H9 (cell line): ENCODE results near the gene DGKD. TPM values are rescaled to one million over a fixed set of nuclear protein-coding genes. Genes with fewer than 3 reads are reported as not detected.

ENCODE experiments used
- DNase-seq: peaks from one replicate; pipeline ENCODE4 v3.0.0-alpha.2; 2017
- H2AFZ ChIP-seq: one replicate; pipeline ENCODE4 v1.6.1; 2013; ENCODE audit warnings: mild to moderate bottlenecking, low read length, control low read depth, moderate library complexity
- H2AK5ac ChIP-seq: 2 replicates; pipeline ENCODE4 v1.6.1; 2013; ENCODE audit warnings: low read length, control low read depth, mixed read lengths; ENCODE audit not compliant: insufficient read length
- H2BK120ac ChIP-seq: one replicate; pipeline ENCODE4 v1.6.1; 2013; ENCODE audit warnings: low read depth, mild to moderate bottlenecking, low read length, control low read depth, inconsistent platforms; ENCODE audit not compliant: poor library complexity, severe bottlenecking
- H2BK12ac ChIP-seq: 2 replicates; pipeline ENCODE4 v1.6.1; 2013; ENCODE audit warnings: low read length, control low read depth, mixed read lengths, low read depth; ENCODE audit not compliant: insufficient read length
- H2BK15ac ChIP-seq: 2 replicates; pipeline ENCODE4 v1.6.1; 2013; ENCODE audit warnings: low read depth, low read length, control low read depth
- H2BK20ac ChIP-seq: one replicate; pipeline ENCODE4 v1.6.1; 2013; ENCODE audit warnings: low read depth, mild to moderate bottlenecking, low read length, control low read depth, inconsistent platforms; ENCODE audit not compliant: poor library complexity, severe bottlenecking
- H2BK5ac ChIP-seq: 2 replicates; pipeline ENCODE4 v1.6.1; 2013; ENCODE audit warnings: low read length, control low read depth, mixed read lengths; ENCODE audit not compliant: insufficient read length
- H3K14ac ChIP-seq: 2 replicates; pipeline ENCODE4 v1.6.1; 2013; ENCODE audit warnings: low read length, control low read depth; ENCODE audit not compliant: insufficient read depth
- H3K18ac ChIP-seq: 2 replicates; pipeline ENCODE4 v1.6.1; 2013; ENCODE audit warnings: low read depth, mild to moderate bottlenecking, mixed read lengths, low read length, control low read depth; ENCODE audit not compliant: insufficient read length
- H3K23ac ChIP-seq: 2 replicates; pipeline ENCODE4 v1.6.1; 2013; ENCODE audit warnings: low read length, control low read depth, mixed read lengths, low read depth; ENCODE audit not compliant: insufficient read length
- H3K23me2 ChIP-seq: 2 replicates; pipeline ENCODE4 v1.6.1; 2013; ENCODE audit warnings: low read depth, mild to moderate bottlenecking, mixed read lengths, low read length, control low read depth; ENCODE audit not compliant: insufficient read length, poor library complexity, severe bottlenecking
- H3K27ac ChIP-seq: 2 replicates; pipeline ENCODE4 v1.5.1; 2013; ENCODE audit warnings: low read length, control low read depth, mixed read lengths, low read depth; ENCODE audit not compliant: insufficient read length
- H3K27me3 ChIP-seq: 2 replicates; pipeline ENCODE4 v1.6.1; 2013; ENCODE audit warnings: low read length, control low read depth, inconsistent platforms; ENCODE audit not compliant: insufficient read depth
- H3K4ac ChIP-seq: 2 replicates; pipeline ENCODE4 v1.6.1; 2013; ENCODE audit warnings: low read depth, mild to moderate bottlenecking, control low read depth, inconsistent platforms, low read length, moderate library complexity
- H3K4me1 ChIP-seq: 2 replicates; pipeline ENCODE4 v1.6.1; 2013; ENCODE audit warnings: low read length, control low read depth, inconsistent platforms; ENCODE audit not compliant: insufficient read depth
- H3K4me2 ChIP-seq: 2 replicates; pipeline ENCODE4 v1.6.1; 2013; ENCODE audit warnings: low read length, control low read depth, mixed read lengths; ENCODE audit not compliant: insufficient read length, insufficient read depth
- H3K56ac ChIP-seq: 2 replicates; pipeline ENCODE4 v1.6.1; 2013; ENCODE audit warnings: low read depth, mild to moderate bottlenecking, mixed read lengths, low read length, control low read depth; ENCODE audit not compliant: insufficient read length
- H3K79me1 ChIP-seq: 2 replicates; pipeline ENCODE4 v1.6.1; 2013; ENCODE audit warnings: low read depth, mild to moderate bottlenecking, moderate library complexity, low read length, control low read depth, inconsistent platforms; ENCODE audit not compliant: insufficient read depth, poor library complexity, severe bottlenecking
- H3K79me2 ChIP-seq: 2 replicates; pipeline ENCODE4 v1.6.1; 2013; ENCODE audit warnings: low read length, control low read depth, inconsistent platforms; ENCODE audit not compliant: insufficient read depth
- H3K9ac ChIP-seq: 2 replicates; pipeline ENCODE4 v1.6.1; 2013; ENCODE audit warnings: low read length, control low read depth, mixed read lengths; ENCODE audit not compliant: insufficient read length; ENCODE audit errors: extremely low read depth
- H3K9me3 ChIP-seq: one replicate; pipeline ENCODE4 v1.6.1; 2013; ENCODE audit warnings: low read depth, low read length, inconsistent platforms; ENCODE audit not compliant: control insufficient read depth
- H3T11ph ChIP-seq: one replicate; pipeline ENCODE4 v1.6.1; 2013; ENCODE audit warnings: mild to moderate bottlenecking, low read length, control low read depth, inconsistent platforms
- H4K20me1 ChIP-seq: one replicate; pipeline ENCODE4 v1.6.1; 2013; ENCODE audit not compliant: control insufficient read depth, insufficient read length, insufficient read depth
- H4K5ac ChIP-seq: 2 replicates; pipeline ENCODE4 v1.6.1; 2013; ENCODE audit warnings: low read depth, mild to moderate bottlenecking, mixed read lengths, low read length, control low read depth; ENCODE audit not compliant: insufficient read length
- H4K8ac ChIP-seq: replicated peaks from 2 replicates; pipeline ENCODE4 v1.6.1; 2013; ENCODE audit warnings: low read length, control low read depth, mixed read lengths, low read depth; ENCODE audit not compliant: insufficient read length
- H4K91ac ChIP-seq: 2 replicates; pipeline ENCODE4 v1.6.1; 2013; ENCODE audit warnings: low read depth, mild to moderate bottlenecking, moderate library complexity, mixed read lengths, low read length, control low read depth; ENCODE audit not compliant: insufficient read length
- H3K27ac Mint-ChIP-seq, 3 experiments: 2 replicates in 2 of 3; 3 replicates in 1 of 3; pipeline ENCODE4 v1.8.0; 2020 to 2021; ENCODE audit warnings: mixed read lengths in 3 of 3, mild to moderate bottlenecking in 1 of 3, moderate library complexity in 1 of 3
- H3K27me3 Mint-ChIP-seq: 2 replicates; pipeline ENCODE4 v1.8.0; 2021; ENCODE audit warnings: low read depth, mild to moderate bottlenecking, moderate library complexity, mixed read lengths
- H3K36me3 Mint-ChIP-seq, 3 experiments: 2 replicates in 2 of 3; 3 replicates in 1 of 3; pipeline ENCODE4 v1.8.0; 2020 to 2021; ENCODE audit warnings: low read depth in 3 of 3, mixed read lengths in 3 of 3; ENCODE audit not compliant: insufficient read depth in 1 of 3
- H3K4me1 Mint-ChIP-seq, 2 experiments: 2 replicates each; pipeline ENCODE4 v1.8.0; 2020; ENCODE audit warnings: mixed read lengths in 2 of 2
- H3K4me3 Mint-ChIP-seq, 2 experiments: 2 replicates in 1 of 2; 3 replicates in 1 of 2; pipeline ENCODE4 v1.8.0; 2020 to 2021; ENCODE audit warnings: mild to moderate bottlenecking in 2 of 2, mixed read lengths in 2 of 2, moderate library complexity in 1 of 2
- H3K9me3 Mint-ChIP-seq, 2 experiments: 2 replicates in 1 of 2; 3 replicates in 1 of 2; pipeline ENCODE4 v1.8.0; 2020; ENCODE audit warnings: mild to moderate bottlenecking in 2 of 2, mixed read lengths in 2 of 2, moderate library complexity in 1 of 2
- CTCF ChIP-seq: fragments of 200-600 bp; sonication (generic); conservative IDR thresholded peaks from 3 replicates; pipeline ENCODE4 v1.8.0; 2021; ENCODE audit warnings: antibody characterized with exemption, mild to moderate bottlenecking
- WGBS: extraction: QIAGEN DNeasy Blood & Tissue Kit; methylation state at CpG from one replicate; pipeline ENCODE4 v1.1.7; 2013; ENCODE audit warnings: missing lambda C conversion rate, low lambda C conversion rate, mixed read lengths; ENCODE audit not compliant: insufficient read length; ENCODE audit errors: extremely low coverage; 5-methylcytosine and 5-hydroxymethylcytosine counted together
- total RNA-seq: library from RNA; stranded (reverse); gene quantifications from 2 replicates; pipeline ENCODE4 v1.2.1, GENCODE V29; 2021

Gene DGKD
- total RNA-seq, 1 experiment from 2014 or later, result 20.7 TPM

- H2AK5ac ChIP-seq, result no peak overlapping the region
- WGBS, result no CpG with 5 or more reads among the region's 6 CpGs
- no peaks in the 10 kb centered on the region for H3K27me3 ChIP-seq
- H2BK120ac ChIP-seq, result no peak overlapping the region
- no peaks in the 10 kb centered on the region for H4K20me1 ChIP-seq
- H3K4ac ChIP-seq, result no peak overlapping the region
- H3K4me3 Mint-ChIP-seq, result no peak overlapping the region
- H4K8ac ChIP-seq, result no peak overlapping the region
- H3K18ac ChIP-seq, result no peak overlapping the region
- no peak overlapping the region for H3K9ac ChIP-seq
- no peak overlapping the region for H2BK20ac ChIP-seq
- no peak overlapping the region for H2BK15ac ChIP-seq
- peaks cover 2% of the 10 kb centered on the region; the same call in 1 of the 2 replicates for H3K79me2 ChIP-seq
- H3K9me3 ChIP-seq, result no peaks in the 10 kb centered on the region
- no peak overlapping the region for H4K91ac ChIP-seq
- H3K14ac ChIP-seq, result no peak overlapping the region
- no peak overlapping the region for H2BK5ac ChIP-seq
- TF ChIP-seq CTCF, result no peak
- H3K27me3 Mint-ChIP-seq, result no peaks in the 10 kb centered on the region
- no peaks in the 10 kb centered on the region for H3K79me1 ChIP-seq
- no peak overlapping the region for H2AFZ ChIP-seq
- no peak overlapping the region for H3K23ac ChIP-seq
- H3K4me1 ChIP-seq, result no peaks in the 10 kb centered on the region; the same call in 1 of the 2 replicates
- no peak for DNase-seq
- peaks cover 0 to 1% (median 0%) of the 10 kb centered on the region in 3 experiments; a peak in 1 of 7 replicates for H3K36me3 Mint-ChIP-seq
- no peak overlapping the region for H3K4me2 ChIP-seq
- no peaks in the 10 kb centered on the region for H3K9me3 Mint-ChIP-seq
- H2BK12ac ChIP-seq, result no peak overlapping the region
- H3K27ac Mint-ChIP-seq, result no peak overlapping the region
- no peak overlapping the region for H3K27ac ChIP-seq
- no peak overlapping the region for H3K56ac ChIP-seq
- no peak overlapping the region for H3T11ph ChIP-seq
- no peaks in the 10 kb centered on the region for H3K23me2 ChIP-seq
- H4K5ac ChIP-seq, result no peak overlapping the region
- peaks cover 5 to 6% of the 10 kb centered on the region in 2 experiments; a peak in 3 of 4 replicates for H3K4me1 Mint-ChIP-seq
Observed at GRCh38 chr2:233363744-233364235, 9.5 kb downstream of the DGKD start.
